MG63 (cell line): Measurements from ENCODE around the gene CACNA2D1. TPM values are rescaled to one million over a fixed set of nuclear protein-coding genes. Genes with fewer than 3 reads are reported as not detected.

Experiments used
- DNase-seq: peaks from one replicate; pipeline ENCODE4 v3.0.0-alpha.2; 2020
- H3K27me3 ChIP-seq: fragments of 250-450 bp; sonication (Bioruptor Pico); 2 replicates; pipeline ENCODE4 v1.5.1; 2020; ENCODE audit warnings: mild to moderate bottlenecking, moderate library complexity
- H3K36me3 ChIP-seq: fragments of 250-450 bp; sonication (Bioruptor Pico); 2 replicates; pipeline ENCODE4 v1.5.1; 2020; ENCODE audit warnings: mild to moderate bottlenecking, moderate library complexity
- H3K4me3 ChIP-seq: fragments of 250-450 bp; sonication (Bioruptor Pico); 2 replicates; pipeline ENCODE4 v1.5.1; 2020; ENCODE audit warnings: mild to moderate bottlenecking, moderate library complexity
- H3K9me3 ChIP-seq: fragments of 250-450 bp; sonication (Bioruptor Pico); 2 replicates; pipeline ENCODE4 v1.5.1; 2020; ENCODE audit warnings: mild to moderate bottlenecking, moderate library complexity
- total RNA-seq: library from RNA; depleted of rRNA; stranded (reverse); fragments of >200 nt; shearing (Covaris generic); gene quantifications from 2 replicates; pipeline ENCODE4 v1.2.3, GENCODE V29; 2014; ENCODE audit warnings: low replicate concordance

CACNA2D1 gene
- total RNA-seq, 1 experiment from 2014 or later = 9.7 TPM

DNA sequence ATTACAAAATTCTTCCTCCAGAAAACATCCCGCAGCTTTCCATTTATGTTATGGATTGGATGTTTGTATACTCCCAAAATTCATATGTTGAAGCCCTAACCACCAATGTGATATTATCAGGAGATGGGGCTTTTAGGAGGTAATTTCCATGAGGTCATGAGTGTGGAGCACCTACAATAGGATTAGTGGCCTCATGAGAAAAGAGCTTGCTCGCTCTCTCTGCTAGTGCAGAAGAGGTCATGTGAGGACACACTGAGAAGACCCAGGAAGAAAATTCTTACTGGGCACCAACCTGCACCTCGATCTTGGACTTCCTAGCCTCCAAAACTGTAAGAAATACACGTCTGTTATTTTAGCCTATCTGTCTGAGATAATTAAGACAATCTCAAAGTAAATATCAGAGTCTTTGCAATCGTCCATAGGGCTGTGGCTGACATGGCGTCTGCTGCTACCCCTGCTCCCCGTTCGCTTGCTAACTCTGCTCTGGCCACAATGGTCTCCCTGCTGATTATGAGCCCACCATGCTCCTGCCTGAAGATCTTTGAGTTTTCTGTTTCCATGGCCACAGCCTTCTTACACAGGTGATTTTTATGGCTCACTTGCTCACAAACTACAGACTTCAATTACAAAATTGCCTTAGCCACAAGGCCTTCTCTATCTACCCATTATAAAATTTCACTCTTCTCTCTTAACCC lies 333.3 kb downstream of the CACNA2D1 start:
- H3K9me3 ChIP-seq = no peaks in the 10 kb centered on the region
- no peaks in the 10 kb centered on the region for H3K27me3 ChIP-seq
- H3K4me3 ChIP-seq = no peak overlapping the region
- no peaks in the 10 kb centered on the region for H3K36me3 ChIP-seq
- no peak for DNase-seq

DNA sequence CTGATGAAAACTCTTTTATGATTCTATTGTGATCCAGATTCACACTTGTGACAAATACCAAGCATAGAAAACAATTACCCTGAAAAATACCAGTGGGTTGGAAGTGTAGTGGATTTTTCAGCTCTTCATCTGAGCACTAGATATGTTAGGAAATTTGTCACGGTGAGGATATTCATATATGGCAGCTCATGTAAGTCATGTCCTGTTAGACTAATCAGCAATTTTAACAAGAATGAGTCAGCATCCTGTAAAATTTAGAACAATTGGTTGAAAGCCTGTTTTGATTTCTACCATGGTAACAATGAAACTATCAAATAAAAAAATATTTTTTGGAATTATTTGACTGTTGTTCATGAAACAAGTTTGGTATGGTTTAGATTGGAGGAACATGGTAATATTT lies 334.3 kb downstream of the CACNA2D1 start:
- H3K4me3 ChIP-seq = no peak overlapping the region
- no peaks in the 10 kb centered on the region for H3K9me3 ChIP-seq
- no peaks in the 10 kb centered on the region for H3K27me3 ChIP-seq
- no peaks in the 10 kb centered on the region for H3K36me3 ChIP-seq
- no peak for DNase-seq

GRCh38 chr7:82106201-82106600 lies 337.4 kb downstream of the CACNA2D1 start:
- H3K27me3 ChIP-seq = no peaks in the 10 kb centered on the region

GRCh38 chr7:82105463-82105862 lies 338.1 kb downstream of the CACNA2D1 start:
- Histone ChIP-seq H3K9me3 (no peaks in the 10 kb centered on the region), H3K27me3 (no peaks in the 10 kb centered on the region), H3K36me3 (no peaks in the 10 kb centered on the region), H3K4me3 (no peak overlapping the region)
- DNase-seq = no peak

More at GRCh38 chr7:82106201-82106600, 337.4 kb downstream of the CACNA2D1 start:
- no peak for DNase-seq
- Histone ChIP-seq H3K9me3 (no peaks in the 10 kb centered on the region), H3K4me3 (no peak overlapping the region), H3K36me3 (no peaks in the 10 kb centered on the region)

DNA sequence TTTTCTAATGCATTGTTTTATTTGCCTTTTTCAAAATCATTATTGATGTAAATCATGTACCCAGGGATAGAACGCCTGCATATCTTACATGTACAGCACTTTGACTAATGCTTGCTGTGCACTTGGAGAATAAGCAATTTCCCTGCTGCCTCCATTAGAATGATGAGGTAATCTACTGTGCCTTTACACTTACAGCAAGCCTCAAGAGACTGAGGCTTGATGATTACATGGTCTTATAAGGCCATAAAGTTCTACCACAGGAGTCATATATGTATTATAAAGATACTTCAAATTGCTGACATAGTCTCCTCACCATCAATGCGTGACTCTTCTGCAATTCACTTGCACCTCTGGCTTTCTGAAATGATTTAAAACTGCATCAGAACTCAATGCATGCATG lies 345.2 kb downstream of the CACNA2D1 start:
- no peaks in the 10 kb centered on the region for H3K36me3 ChIP-seq
- DNase-seq = no peak
- H3K27me3 ChIP-seq = no peaks in the 10 kb centered on the region
- H3K9me3 ChIP-seq = no peaks in the 10 kb centered on the region
- no peak overlapping the region for H3K4me3 ChIP-seq

- DNase-seq = no peak
- Histone ChIP-seq H3K27me3 (no peaks in the 10 kb centered on the region), H3K36me3 (no peaks in the 10 kb centered on the region), H3K9me3 (no peaks in the 10 kb centered on the region), H3K4me3 (no peak overlapping the region)
These were observed 352.4 kb downstream of the CACNA2D1 start for GRCh38 chr7:82091126-82091684.

DNA sequence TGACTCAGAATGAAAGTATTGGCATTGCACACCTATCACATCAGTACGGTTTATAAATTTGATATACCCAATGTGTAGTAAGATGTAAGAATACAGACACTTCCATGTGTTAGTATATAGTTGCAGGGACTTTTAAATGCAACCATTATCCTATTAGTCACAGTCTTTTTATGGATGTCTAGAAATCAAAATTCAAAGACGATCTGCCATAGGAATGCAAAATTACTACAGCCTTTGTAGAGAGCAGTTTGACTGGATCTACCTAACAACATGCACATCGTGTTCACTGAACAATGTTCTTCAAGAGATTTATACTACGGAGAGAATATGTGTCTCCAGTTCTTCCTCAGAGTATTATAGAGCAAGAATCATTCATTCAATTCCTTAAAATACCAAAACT lies 356.5 kb downstream of the CACNA2D1 start:
- no peak for DNase-seq

DNA sequence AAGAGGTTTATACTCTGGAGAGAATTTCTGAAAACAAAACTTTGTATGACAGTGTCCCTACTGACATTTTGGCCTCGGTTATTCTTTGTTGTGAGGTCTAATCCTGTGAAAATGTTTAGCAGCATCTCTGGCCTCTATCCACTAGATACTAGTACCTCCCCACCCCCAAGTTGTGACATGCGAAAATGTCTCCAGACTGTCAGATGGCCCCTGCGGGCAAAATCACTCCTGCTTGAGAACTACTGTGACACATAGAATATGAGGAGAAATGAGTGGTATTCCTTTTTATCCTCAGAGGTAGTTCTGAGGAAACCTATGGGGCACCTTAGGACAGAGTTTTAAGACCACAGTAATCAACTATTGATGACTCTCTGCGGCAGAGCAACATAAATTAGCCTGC lies 358.5 kb downstream of the CACNA2D1 start:
- DNase-seq = no peak
- H3K36me3 ChIP-seq = no peaks in the 10 kb centered on the region
- no peaks in the 10 kb centered on the region for H3K27me3 ChIP-seq
- H3K9me3 ChIP-seq = no peaks in the 10 kb centered on the region
- no peak overlapping the region for H3K4me3 ChIP-seq

More for the DNA sequence above, 356.5 kb downstream of the CACNA2D1 start:
- no peak overlapping the region for H3K4me3 ChIP-seq
- H3K36me3 ChIP-seq = no peaks in the 10 kb centered on the region
- H3K9me3 ChIP-seq = no peaks in the 10 kb centered on the region
- no peaks in the 10 kb centered on the region for H3K27me3 ChIP-seq

DNA sequence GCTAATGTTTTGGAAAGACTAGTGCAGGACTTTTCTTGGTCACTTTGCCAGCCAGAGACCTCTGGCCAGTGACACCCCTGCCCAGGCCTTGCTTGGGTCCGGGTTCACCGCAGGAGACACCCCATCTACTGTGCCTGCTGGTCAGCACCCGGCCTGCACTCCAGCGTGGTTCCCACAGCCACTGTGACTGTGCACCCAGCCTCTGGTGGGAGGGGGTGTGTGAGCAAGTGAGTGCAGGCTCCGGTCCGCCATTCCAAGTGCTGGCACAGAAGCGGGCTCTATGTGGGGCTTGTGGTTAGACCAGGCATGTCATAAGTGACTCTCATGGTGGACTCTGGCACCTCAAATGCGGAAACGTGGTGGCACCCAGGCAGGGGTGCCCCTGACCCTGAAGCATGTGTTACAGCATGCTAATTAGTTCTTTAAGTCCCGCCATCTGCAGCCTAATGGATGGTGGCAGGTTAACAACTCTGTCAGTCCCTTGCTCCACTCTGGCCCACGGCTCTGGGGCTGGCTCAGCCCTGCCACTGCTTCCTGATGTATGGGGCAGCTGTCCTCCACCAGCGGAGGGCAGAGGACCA lies 361.8 kb downstream of the CACNA2D1 start:
- Histone ChIP-seq H3K4me3 (no peak overlapping the region), H3K36me3 (no peaks in the 10 kb centered on the region), H3K9me3 (no peaks in the 10 kb centered on the region), H3K27me3 (no peaks in the 10 kb centered on the region)
- DNase-seq = no peak

- H3K9me3 ChIP-seq = no peaks in the 10 kb centered on the region
- no peaks in the 10 kb centered on the region for H3K27me3 ChIP-seq
- DNase-seq = no peak
- H3K4me3 ChIP-seq = no peak overlapping the region
- no peaks in the 10 kb centered on the region for H3K36me3 ChIP-seq
These were observed 363.2 kb downstream of the CACNA2D1 start for GRCh38 chr7:82080254-82080927.

GRCh38 chr7:82079527-82079926 lies 364.1 kb downstream of the CACNA2D1 start:
- Histone ChIP-seq H3K4me3 (no peak overlapping the region), H3K36me3 (no peaks in the 10 kb centered on the region), H3K27me3 (no peaks in the 10 kb centered on the region), H3K9me3 (no peaks in the 10 kb centered on the region)
- no peak for DNase-seq

DNA sequence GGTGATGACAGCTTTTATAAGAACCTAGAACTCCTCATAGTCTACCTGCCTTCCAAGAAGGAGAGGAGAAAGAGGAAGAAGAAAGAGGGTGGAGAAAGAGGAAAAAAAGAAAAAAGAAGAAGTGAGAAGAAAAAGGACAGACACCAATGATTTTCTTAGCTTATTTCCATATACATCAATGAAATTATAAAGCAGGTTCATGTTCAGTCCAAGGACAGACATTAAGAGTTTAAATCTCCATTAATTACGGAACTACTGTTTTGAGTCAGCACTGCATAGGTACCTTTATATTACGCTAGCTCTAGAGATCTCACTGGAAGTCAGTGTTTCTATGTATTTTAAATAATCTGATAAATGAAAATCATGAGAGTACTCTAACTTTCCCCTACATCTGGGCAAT lies 364.8 kb downstream of the CACNA2D1 start:
- no peaks in the 10 kb centered on the region for H3K27me3 ChIP-seq
- H3K36me3 ChIP-seq = no peaks in the 10 kb centered on the region
- H3K4me3 ChIP-seq = no peak overlapping the region
- H3K9me3 ChIP-seq = no peaks in the 10 kb centered on the region
- DNase-seq = no peak

GRCh38 chr7:82071468-82071867 lies 372.1 kb downstream of the CACNA2D1 start:
- Histone ChIP-seq H3K27me3 (no peaks in the 10 kb centered on the region), H3K4me3 (no peak overlapping the region), H3K36me3 (no peaks in the 10 kb centered on the region), H3K9me3 (no peaks in the 10 kb centered on the region)
- no peak for DNase-seq

GRCh38 chr7:82067628-82068264 lies 375.8 kb downstream of the CACNA2D1 start:
- Histone ChIP-seq H3K27me3 (no peaks in the 10 kb centered on the region), H3K4me3 (no peak overlapping the region), H3K36me3 (no peaks in the 10 kb centered on the region), H3K9me3 (no peaks in the 10 kb centered on the region)
- no peak for DNase-seq

DNA sequence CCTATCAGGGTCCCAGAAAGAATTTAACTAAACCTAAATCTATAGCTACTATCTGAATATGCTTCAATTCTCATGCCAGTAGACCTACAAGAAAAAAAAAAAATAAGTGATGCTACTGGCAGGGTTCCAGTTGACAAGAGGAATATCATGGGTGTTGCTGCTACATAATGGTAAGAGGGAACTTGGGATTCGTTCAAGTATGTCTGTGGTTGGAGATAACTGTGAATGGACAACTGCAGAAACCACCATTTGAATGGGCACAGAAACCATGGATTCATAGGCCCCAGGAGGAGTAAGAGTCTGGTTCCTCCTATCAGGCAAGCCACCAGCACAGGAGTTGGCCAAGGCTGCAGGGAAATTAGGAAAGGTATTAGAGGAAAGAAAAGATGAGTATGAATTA lies 386.1 kb downstream of the CACNA2D1 start:
- no peaks in the 10 kb centered on the region for H3K27me3 ChIP-seq
- H3K9me3 ChIP-seq = no peaks in the 10 kb centered on the region
- H3K36me3 ChIP-seq = no peaks in the 10 kb centered on the region
- no peak for DNase-seq
- H3K4me3 ChIP-seq = no peak overlapping the region

GRCh38 chr7:82056282-82056681 lies 387.3 kb downstream of the CACNA2D1 start:
- Histone ChIP-seq H3K4me3 (no peak overlapping the region), H3K27me3 (no peaks in the 10 kb centered on the region), H3K9me3 (no peaks in the 10 kb centered on the region), H3K36me3 (no peaks in the 10 kb centered on the region)
- DNase-seq = no peak

- no peaks in the 10 kb centered on the region for H3K36me3 ChIP-seq
- DNase-seq = no peak
- H3K4me3 ChIP-seq = no peak overlapping the region
- no peaks in the 10 kb centered on the region for H3K27me3 ChIP-seq
- no peaks in the 10 kb centered on the region for H3K9me3 ChIP-seq
These were observed 389.0 kb downstream of the CACNA2D1 start for GRCh38 chr7:82054544-82054943.
